ENCODE results near the gene IGSF10.

Gene IGSF10

DNA sequence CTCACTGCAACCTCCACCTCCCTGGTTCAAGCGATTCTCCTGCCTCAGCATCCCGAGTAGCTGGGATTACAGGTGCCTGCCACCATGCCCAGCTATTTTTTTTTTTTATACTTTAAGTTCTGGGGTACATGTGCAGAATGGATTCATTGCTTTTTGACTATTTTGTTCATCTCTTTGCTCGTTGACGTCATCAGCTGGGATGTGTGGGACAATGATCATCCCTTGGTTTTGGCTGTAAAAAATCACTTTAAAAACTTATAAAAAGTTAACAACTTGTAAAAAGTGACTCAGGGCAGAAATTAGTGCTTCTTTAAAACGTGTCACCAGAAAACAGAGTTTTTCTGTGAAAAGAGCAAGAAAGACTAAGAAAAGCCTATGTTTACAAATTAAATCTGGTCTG lies 37.8 kb downstream of the IGSF10 start:
- no peak for DNase-seq (ENCODE audit: low spot score)

DNA sequence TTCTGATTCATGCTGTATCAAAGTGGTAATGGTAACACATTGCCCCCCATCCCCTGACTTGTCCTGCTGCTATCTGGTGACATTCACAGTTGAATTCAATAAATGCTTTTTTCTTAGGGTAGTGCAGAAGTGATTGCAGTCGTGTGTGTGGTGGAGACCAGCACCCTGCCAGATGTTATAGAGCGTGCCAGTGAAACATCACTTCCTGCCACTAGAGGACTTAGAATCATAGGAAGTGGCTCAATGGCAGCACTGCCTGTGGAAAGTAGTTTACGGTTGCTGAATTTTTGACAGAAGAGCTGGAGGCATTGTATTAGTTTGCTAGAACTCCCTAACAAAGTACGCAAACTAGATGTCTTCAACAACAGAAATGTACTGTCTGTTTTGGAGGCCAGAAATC lies 38.9 kb downstream of the IGSF10 start:
- no peak for DNase-seq (ENCODE audit: low spot score)

DNA sequence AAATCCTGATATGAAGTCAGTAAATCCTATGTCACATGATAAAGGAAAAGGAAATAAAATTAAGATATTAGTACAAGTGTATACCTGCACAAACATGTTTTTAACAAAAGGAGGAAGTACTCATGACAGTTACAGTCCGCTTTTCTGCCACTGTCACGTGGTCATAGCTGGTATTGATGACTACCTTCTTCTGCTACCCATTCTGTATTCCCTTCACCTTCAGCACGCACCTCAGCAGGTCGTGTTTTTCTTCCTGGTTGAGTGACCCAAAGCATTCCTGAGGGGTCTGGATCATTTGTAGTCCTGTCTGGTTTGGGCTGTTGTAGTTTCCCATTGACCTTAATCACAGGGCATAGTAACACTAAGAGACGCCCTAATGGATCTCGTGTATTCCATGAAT lies 41.1 kb downstream of the IGSF10 start:
- no peak for DNase-seq (ENCODE audit: low spot score)

DNA sequence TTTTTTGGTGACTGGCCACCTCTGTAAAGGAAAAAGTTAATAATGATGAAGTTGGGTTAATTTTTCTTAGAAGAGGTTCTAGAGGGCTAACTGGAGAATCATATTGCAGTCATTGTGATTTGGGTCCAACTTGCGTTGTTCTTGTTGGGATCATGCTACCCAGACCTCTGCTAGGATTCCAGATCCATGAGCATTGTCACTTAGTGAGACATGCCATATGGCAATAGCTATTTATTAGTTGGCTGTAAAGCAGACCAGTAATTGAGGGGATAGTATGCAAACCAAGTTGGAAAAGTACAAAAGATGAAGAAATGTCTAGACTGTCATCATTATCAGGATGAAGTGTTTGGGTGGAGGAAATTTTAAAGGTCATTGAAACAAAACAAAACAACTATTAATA lies 45.6 kb downstream of the IGSF10 start:
- no peak for DNase-seq (ENCODE audit: low spot score)

DNA sequence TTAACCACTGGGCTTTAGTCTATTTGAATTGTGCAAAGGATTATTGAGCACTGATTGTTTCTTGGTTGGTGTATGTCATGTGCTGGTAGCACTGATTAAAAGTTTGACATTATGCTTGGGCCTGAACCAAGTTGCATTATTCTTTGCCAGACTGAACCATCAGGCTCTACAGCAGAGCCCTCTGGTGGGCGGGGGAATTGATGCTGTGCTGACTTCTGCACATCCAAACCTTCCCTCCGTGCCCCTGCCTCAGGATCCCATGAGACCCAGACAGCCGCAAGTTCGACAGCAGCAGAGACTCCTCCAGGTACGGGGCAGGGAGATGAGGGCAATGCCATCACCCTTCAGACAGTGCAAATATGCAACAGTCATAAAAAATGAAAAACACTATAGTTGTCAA lies 47.9 kb downstream of the IGSF10 start:
- DNase-seq (ENCODE audit: low spot score) = no peak

Measured in globus pallidus (tissue), 1 donor.